Bronchial epithelial cell (primary cell): Measurements from ENCODE around the gene RNASE9. TPM values are rescaled to one million over a fixed set of nuclear protein-coding genes. Genes with fewer than 3 reads are reported as not detected.
"Not testable (repeated sequence)": the region's sequence is repeated elsewhere in the genome, so short reads cannot be mapped to it uniquely, and the experiment has no call there.

Source experiments
- DNase-seq: peaks from one replicate; pipeline ENCODE4 v3.0.0-alpha.2; 2010; ENCODE audit warnings: low read depth
- FAIRE-seq: peaks from 2 replicates; lab custom pipeline; 2011; peaks lifted over from hg19 to GRCh38; lab: Jason Lieb, UNC
- H3K27me3 ChIP-seq: 2 replicates; pipeline ENCODE4 v1.5.1; 2011; ENCODE audit warnings: low read length; ENCODE audit not compliant: control insufficient read depth, insufficient read depth
- H3K36me3 ChIP-seq: 2 replicates; pipeline ENCODE4 v1.5.1; 2011; ENCODE audit warnings: low read length; ENCODE audit not compliant: control insufficient read depth, insufficient read depth
- H3K4me3 ChIP-seq: 2 replicates; pipeline ENCODE4 v1.5.1; 2011; ENCODE audit warnings: mild to moderate bottlenecking, low read depth, low read length, control low read depth
- total RNA-seq: library from RNA; depleted of rRNA; stranded (reverse); fragments of >200 nt; gene quantifications from 2 replicates; pipeline ENCODE4 v1.2.1, GENCODE V29; 2014
- TF ChIP-seq, protein P1 (sequence below): IDR thresholded peaks from 2 replicates; pipeline ENCODE4 v1.5.1; 2011; ENCODE audit warnings: mild to moderate bottlenecking, moderate library complexity, low read length, control low read depth, inconsistent platforms; ENCODE audit not compliant: insufficient read depth, severe bottlenecking

The RNASE9 gene
- total RNA-seq, 1 donor from 2014 or later: not detected

GRCh38 chr14:20569066-20569465, 8.2 kb upstream of the RNASE9 start:
- FAIRE-seq (no peak), DNase-seq (no peak)
- no peaks in the 10 kb centered on the region for H3K27me3 ChIP-seq
- TF ChIP-seq, protein P1, sequence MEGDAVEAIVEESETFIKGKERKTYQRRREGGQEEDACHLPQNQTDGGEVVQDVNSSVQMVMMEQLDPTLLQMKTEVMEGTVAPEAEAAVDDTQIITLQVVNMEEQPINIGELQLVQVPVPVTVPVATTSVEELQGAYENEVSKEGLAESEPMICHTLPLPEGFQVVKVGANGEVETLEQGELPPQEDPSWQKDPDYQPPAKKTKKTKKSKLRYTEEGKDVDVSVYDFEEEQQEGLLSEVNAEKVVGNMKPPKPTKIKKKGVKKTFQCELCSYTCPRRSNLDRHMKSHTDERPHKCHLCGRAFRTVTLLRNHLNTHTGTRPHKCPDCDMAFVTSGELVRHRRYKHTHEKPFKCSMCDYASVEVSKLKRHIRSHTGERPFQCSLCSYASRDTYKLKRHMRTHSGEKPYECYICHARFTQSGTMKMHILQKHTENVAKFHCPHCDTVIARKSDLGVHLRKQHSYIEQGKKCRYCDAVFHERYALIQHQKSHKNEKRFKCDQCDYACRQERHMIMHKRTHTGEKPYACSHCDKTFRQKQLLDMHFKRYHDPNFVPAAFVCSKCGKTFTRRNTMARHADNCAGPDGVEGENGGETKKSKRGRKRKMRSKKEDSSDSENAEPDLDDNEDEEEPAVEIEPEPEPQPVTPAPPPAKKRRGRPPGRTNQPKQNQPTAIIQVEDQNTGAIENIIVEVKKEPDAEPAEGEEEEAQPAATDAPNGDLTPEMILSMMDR: no peak
- no peaks in the 10 kb centered on the region for H3K36me3 ChIP-seq
- H3K4me3 ChIP-seq: no peak overlapping the region

GRCh38 chr14:20568393-20568792, 7.5 kb upstream of the RNASE9 start:
- FAIRE-seq: no peak
- TF ChIP-seq, protein P1: no peak
- Histone ChIP-seq H3K27me3 (no peaks in the 10 kb centered on the region), H3K4me3 (no peak overlapping the region), H3K36me3 (no peaks in the 10 kb centered on the region)
- no peak for DNase-seq

- FAIRE-seq, DNase-seq, H3K27me3 ChIP-seq: not testable (repeated sequence)
Observed at GRCh38 chr14:20567199-20567598, 6.4 kb upstream of the RNASE9 start.

DNA sequence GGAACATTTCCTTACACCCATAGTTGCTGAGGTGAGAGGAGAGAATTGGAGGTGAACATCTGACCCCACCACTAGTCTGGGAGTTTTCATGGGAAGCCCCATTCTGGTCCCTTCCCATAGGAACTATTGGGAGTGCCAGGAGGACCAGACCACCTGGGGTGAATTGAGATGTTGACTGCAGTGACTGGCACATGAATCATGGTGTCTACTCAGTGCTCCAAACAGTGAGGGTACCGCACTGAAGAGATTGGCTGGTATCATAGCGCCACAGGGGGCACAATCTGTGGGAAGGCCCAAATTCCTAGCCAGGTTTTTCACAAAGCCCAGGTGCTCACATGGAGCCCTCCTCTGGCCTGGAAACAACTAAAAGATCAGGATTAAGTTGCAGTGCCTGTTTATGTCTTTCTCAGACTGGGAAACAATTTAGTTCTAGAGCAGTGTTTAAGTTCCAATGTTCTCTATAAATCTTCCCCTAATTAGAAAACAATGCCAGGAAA, 3.7 kb upstream of the RNASE9 start:
- Histone ChIP-seq H3K36me3 (no peaks in the 10 kb centered on the region), H3K27me3 (no peaks in the 10 kb centered on the region), H3K4me3 (no peak overlapping the region)
- FAIRE-seq (no peak), DNase-seq (no peak)
- TF ChIP-seq, protein P1: no peak

More at GRCh38 chr14:20567199-20567598, 6.4 kb upstream of the RNASE9 start:
- H3K36me3 ChIP-seq, H3K4me3 ChIP-seq: not testable (repeated sequence)

DNA sequence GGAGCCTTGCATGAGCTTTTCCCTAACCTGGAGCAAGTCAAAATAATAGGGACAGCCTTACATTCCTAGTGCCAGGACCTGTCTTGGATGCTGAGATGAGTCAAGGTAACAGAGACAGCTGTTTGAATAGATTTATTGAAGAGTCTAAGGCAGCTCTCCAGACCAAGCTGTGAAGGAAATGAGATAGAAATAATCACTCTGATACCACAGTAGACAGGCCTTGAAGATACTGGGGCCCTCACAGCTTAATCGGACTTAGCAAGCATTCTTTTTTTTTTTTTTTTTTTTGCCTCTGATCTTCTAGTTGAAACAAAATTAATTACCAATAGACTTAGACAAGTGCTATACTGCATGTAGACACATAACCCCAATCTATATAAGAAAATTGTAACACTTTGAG, 3.1 kb upstream of the RNASE9 start:
- Histone ChIP-seq H3K27me3 (no peaks in the 10 kb centered on the region), H3K4me3 (no peak overlapping the region), H3K36me3 (no peaks in the 10 kb centered on the region)
- no peak for DNase-seq
- TF ChIP-seq, protein P1: no peak
- no peak for FAIRE-seq

- Histone ChIP-seq H3K36me3 (no peaks in the 10 kb centered on the region), H3K27me3 (no peaks in the 10 kb centered on the region), H3K4me3 (no peak overlapping the region)
- TF ChIP-seq, protein P1: no peak
- FAIRE-seq: no peak
- no peak for DNase-seq
Observed at GRCh38 chr14:20559461-20559904, 1.4 kb downstream of the RNASE9 start.
